Tibial nerve (tissue), 4 donors: ENCODE results near the gene ZNF653. TPM values are rescaled to one million over a fixed set of nuclear protein-coding genes. Genes with fewer than 3 reads are reported as not detected.

Experiments used
- DNase-seq, 2 donors: peaks; one replicate each; pipeline ENCODE4 v3.0.0-alpha.2; 2019; ENCODE audit warnings: low spot score in 2 of 2
- H3K27ac ChIP-seq, 4 donors: fragments of 200-600 bp; sonication (generic) in 3 of 4; one replicate each; pipeline ENCODE4 v1.5.1; 2017 to 2019; ENCODE audit warnings: mild to moderate bottlenecking in 1 of 4
- H3K27me3 ChIP-seq, 2 donors: fragments of 200-600 bp; sonication (generic) in 1 of 2; one replicate each; pipeline versions ENCODE4 v1.5.1 to v1.6.0; 2017 to 2019
- H3K36me3 ChIP-seq, 3 donors: fragments of 200-600 bp; sonication (generic); one replicate each; pipeline ENCODE4 v1.5.1; 2018 to 2019
- H3K4me1 ChIP-seq, 4 donors: fragments of 200-600 bp; sonication (generic) in 3 of 4; one replicate each; pipeline ENCODE4 v1.5.1; 2017 to 2019
- H3K4me3 ChIP-seq, 4 donors: fragments of 200-600 bp; sonication (generic) in 3 of 4; one replicate each; pipeline ENCODE4 v1.5.1; 2017 to 2019; ENCODE audit warnings: mild to moderate bottlenecking in 1 of 4, moderate library complexity in 1 of 4
- H3K9me3 ChIP-seq, 4 donors: fragments of 200-600 bp; sonication (generic) in 3 of 4; one replicate each; pipeline ENCODE4 v1.5.1; 2017 to 2019
- EP300 ChIP-seq, 2 donors: sonication (generic); formaldehyde crosslinking; IDR thresholded peaks; one replicate each; pipeline ENCODE4 v1.6.1; 2017; ENCODE audit warnings: antibody characterized with exemption in 2 of 2, mild to moderate bottlenecking in 1 of 2
- POLR2A ChIP-seq, 2 donors: fragments of 450-650 bp; IDR thresholded peaks; one replicate each; pipeline ENCODE4 v1.6.1; 2017; ENCODE audit warnings: antibody characterized with exemption in 2 of 2, mild to moderate bottlenecking in 2 of 2, moderate library complexity in 2 of 2
- WGBS, 2 donors: methylation state at CpG; one replicate each; pipeline ENCODE4 v1.1.5; 2018; 5-methylcytosine and 5-hydroxymethylcytosine counted together
- total RNA-seq, 4 donors: library from RNA; depleted of rRNA; stranded (reverse); fragments of >200 nt; gene quantifications; one replicate each; pipeline ENCODE4 v1.1.0, GENCODE V29; 2016
- TF ChIP-seq, protein P1 (sequence below), 5 experiments: fragments of 200-600 bp in 3 of 5; fragments of 450-650 bp in 2 of 5; sonication (generic) in 3 of 5; IDR thresholded peaks; one replicate each; pipeline ENCODE4 v1.5.1; 2016 to 2019; ENCODE audit warnings: antibody characterized with exemption in 5 of 5, mild to moderate bottlenecking in 3 of 5, moderate library complexity in 2 of 5

Gene ZNF653
- total RNA-seq, 4 donors from 2014 or later, result 7.2 to 22.9 (median 11.7) TPM

DNA sequence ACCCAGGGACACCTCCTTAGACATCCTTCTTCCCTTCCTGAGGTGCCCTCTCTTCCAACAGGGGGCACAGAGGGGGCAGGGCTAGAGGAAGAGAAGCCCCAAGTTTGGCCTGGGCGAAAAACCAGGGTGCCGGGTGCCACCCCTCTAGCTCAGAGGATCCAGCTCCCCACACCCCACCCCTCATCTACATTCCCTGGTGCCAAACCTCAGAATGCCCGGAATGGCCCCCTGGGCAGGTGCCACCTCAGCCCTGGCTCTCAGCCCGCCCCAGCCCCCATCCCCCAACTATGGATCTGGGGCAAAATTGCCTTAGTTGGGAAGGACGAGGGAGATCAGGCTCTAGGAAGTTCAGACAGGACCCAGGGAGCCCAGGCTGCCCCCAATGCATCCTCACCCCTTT lies 35.0 kb upstream of the ZNF653 start:
- H3K9me3 ChIP-seq, result no peaks in the 10 kb centered on the region
- H3K27me3 ChIP-seq, result peaks cover 0 to 22% of the 10 kb centered on the region in 2 donors
- TF ChIP-seq POLR2A (IDR thresholded peaks at IDR 0.05), result no peak
- TF ChIP-seq, protein P1, sequence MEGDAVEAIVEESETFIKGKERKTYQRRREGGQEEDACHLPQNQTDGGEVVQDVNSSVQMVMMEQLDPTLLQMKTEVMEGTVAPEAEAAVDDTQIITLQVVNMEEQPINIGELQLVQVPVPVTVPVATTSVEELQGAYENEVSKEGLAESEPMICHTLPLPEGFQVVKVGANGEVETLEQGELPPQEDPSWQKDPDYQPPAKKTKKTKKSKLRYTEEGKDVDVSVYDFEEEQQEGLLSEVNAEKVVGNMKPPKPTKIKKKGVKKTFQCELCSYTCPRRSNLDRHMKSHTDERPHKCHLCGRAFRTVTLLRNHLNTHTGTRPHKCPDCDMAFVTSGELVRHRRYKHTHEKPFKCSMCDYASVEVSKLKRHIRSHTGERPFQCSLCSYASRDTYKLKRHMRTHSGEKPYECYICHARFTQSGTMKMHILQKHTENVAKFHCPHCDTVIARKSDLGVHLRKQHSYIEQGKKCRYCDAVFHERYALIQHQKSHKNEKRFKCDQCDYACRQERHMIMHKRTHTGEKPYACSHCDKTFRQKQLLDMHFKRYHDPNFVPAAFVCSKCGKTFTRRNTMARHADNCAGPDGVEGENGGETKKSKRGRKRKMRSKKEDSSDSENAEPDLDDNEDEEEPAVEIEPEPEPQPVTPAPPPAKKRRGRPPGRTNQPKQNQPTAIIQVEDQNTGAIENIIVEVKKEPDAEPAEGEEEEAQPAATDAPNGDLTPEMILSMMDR (IDR thresholded peaks at IDR 0.05), result no peak
- no peak for TF ChIP-seq EP300 (IDR thresholded peaks at IDR 0.05)
- no peaks in the 10 kb centered on the region for H3K36me3 ChIP-seq
- H3K4me1 ChIP-seq, result peaks cover 0 to 28% (median 10%) of the 10 kb centered on the region in 4 donors
- H3K4me3 ChIP-seq, result no peak overlapping the region
- WGBS, 2 donors, result 82 to 97% methylated on average over 3 to 4 of the region's 5 CpGs
- H3K27ac ChIP-seq, result peak overlapping the region in 2 of 4 donors; percentile 71 to 86
- no peak for DNase-seq

DNA sequence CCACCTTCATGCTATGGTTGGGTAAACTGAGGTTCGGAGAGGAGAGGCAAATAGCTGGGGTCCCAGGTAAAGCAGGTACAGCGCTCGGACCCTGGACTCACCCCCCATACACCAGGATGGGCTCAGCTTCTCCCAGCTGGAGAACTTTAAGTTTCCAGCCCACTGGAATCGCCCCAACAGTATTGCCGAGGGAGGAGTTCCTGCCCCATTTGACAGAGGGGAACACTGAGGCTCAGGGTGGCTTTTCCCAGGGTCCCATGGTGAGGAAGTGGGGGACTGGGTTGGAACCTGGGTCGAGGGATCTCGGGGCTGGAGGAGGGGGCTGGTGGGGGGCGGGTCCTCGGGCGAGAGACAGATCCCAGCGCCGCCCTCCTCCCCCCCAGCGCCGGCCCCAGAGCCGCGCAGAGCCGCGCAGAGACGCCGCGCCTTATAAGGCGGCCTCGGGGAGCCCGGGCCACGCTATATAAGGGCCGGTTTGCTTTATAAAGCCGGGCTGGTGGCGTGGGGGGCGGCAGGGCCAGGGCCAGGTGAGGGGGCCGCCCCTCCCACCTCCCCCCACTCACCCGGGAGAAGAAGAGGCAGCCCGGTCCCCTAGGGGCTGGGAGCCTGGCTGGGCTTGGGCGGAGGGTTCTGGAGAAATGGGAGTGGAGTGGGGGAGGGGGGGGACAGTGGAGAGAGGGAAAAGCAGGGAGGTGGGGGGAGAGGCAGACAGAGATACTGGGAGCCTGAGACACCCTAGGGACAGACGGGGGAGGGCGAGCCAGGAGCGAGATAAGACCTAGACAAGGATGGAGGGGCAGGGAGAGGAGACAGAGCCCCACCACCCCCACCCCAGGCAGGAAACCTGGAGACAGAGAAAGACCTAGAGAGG lies 34.1 kb upstream of the ZNF653 start:
- TF ChIP-seq, protein P1 (IDR thresholded peaks at IDR 0.05), result no peak
- TF ChIP-seq POLR2A (IDR thresholded peaks at IDR 0.05) (no peak), EP300 (IDR thresholded peaks at IDR 0.05) (no peak)
- Histone ChIP-seq H3K4me3 (peak overlapping the region in 3 of 4 donors; percentile 13 to 43 (median 14)), H3K9me3 (no peaks in the 10 kb centered on the region), H3K27ac (peak overlapping the region; percentile 53 to 86 (median 76)), H3K27me3 (peaks cover 0 to 22% of the 10 kb centered on the region in 2 donors), H3K36me3 (no peaks in the 10 kb centered on the region), H3K4me1 (peaks cover 0 to 35% (median 11%) of the 10 kb centered on the region in 4 donors)
- DNase-seq, result no peak
- WGBS, 2 donors, result 11% methylated on average over 29 to 32 of the region's 36 CpGs

DNA sequence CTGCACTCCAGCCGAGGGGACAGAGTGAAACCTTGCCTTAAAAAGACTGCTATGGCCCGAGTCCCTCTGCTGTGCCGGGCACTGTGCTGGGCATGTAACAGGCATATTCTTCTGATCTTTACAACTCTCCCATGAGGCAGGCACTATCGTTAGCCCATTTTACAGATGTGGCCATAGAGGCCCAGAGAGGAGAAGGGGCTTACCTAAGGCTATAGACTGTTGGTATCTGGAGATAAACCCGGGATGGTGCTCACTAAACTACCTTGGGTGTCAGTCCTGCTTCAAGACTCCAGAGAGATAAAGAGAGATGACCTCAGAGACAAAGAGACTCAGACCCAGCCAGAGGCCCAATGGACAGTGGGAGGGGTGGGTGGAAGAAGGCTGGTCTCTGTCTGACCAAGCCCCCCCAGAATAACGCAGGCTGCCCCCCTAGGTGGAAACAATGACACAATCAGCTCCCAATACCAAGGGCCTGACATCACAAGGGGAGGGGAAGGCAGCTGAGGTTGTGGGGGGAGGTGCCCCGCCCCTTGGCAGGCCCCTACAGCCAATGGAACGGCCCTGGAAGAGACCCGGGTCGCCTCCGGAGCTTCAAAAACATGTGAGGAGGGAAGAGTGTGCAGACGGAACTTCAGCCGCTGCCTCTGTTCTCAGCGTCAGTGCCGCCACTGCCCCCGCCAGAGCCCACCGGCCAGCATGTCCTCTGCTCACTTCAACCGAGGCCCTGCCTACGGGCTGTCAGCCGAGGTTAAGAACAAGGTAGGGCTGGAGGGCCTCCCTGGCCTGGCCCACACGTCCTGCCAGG lies 32.8 kb upstream of the ZNF653 start, which contains the start of gene CNN1:
TSS of gene CNN1 (plus strand) at position 620 of the 805 bp plus-strand sequence. CDS start at position 697, 77 bp downstream.
- Histone ChIP-seq H3K4me1 (peaks cover 0 to 35% (median 11%) of the 10 kb centered on the region in 4 donors), H3K9me3 (no peaks in the 10 kb centered on the region), H3K27me3 (peaks cover 0 to 22% of the 10 kb centered on the region in 2 donors), H3K4me3 (peak within 1 kb of the TSS; percentile 14 to 43 (median 18)), H3K36me3 (no peaks in the 10 kb centered on the region), H3K27ac (peak within 1 kb of the TSS; percentile 53 to 86 (median 76))
- 21% methylated on average over 21 of the region's 21 CpGs for WGBS, 2 donors
- TF ChIP-seq POLR2A (IDR thresholded peaks at IDR 0.05) (peak in 1 of 2 donors; percentile 46), EP300 (IDR thresholded peaks at IDR 0.05) (peak in 1 of 2 donors; percentile 48)
- TF ChIP-seq, protein P1 (IDR thresholded peaks at IDR 0.05), result no peak
- DNase-seq, result peak in 1 of 2 donors; percentile 13

DNA sequence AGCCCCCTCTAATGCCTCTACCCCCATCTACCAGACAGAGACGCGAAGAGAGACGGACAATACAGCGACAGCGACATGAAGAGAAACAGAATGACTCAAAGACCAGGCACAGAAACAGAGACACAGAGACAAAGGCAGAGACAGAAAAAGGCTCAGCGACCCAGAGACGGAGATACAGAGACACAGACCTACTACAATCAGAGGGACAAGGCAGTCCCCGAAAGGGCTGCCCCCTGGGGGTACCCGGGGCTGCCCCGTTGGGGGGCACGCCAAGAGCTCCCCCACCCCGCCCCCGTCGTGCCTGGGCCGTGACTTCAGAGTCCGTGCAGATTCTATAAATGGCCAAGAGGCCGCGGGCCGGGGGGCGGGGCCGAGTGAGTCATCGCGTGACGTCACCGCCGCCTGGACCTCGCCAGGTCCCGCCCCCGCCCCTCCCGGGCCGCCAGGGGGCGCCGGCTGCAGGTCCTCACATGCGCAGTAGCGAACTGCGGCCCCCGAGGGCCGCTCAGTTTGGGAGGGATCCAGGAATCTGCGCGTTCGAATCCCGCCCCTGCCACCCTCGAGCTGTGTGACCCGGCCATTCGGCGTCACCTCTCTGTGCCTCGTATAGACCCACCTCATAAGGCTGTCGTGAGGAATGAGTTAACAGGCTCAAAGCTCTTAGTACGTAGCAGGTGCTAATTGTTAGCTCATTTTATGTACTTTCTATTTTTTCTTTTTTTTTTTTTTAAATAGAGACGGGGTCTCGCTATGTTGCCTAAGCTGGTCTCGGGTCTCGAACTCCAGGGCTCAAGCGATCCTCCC lies 30.4 kb upstream of the ZNF653 start:
- Histone ChIP-seq H3K9me3 (no peaks in the 10 kb centered on the region), H3K36me3 (no peaks in the 10 kb centered on the region), H3K27me3 (peaks cover 0 to 22% of the 10 kb centered on the region in 2 donors), H3K4me1 (peaks cover 0 to 35% (median 11%) of the 10 kb centered on the region in 4 donors), H3K4me3 (peak overlapping the region; percentile 12 to 47 (median 20)), H3K27ac (peak overlapping the region; percentile 71 to 92 (median 85))
- peak; percentile 83 to 84 for DNase-seq
- 12 to 14% methylated on average over 32 to 48 of the region's 54 CpGs for WGBS, 2 donors
- TF ChIP-seq EP300 (IDR thresholded peaks at IDR 0.05) (peak; percentile 47 to 82), POLR2A (IDR thresholded peaks at IDR 0.05) (peak in 1 of 2 donors; percentile 61)
- TF ChIP-seq, protein P1 (IDR thresholded peaks at IDR 0.05), result peak; percentile 89 to 95 (median 91)
